ENCODE data around the gene INF2. TPM values are rescaled to one million over a fixed set of nuclear protein-coding genes. Genes with fewer than 3 reads are reported as not detected.

Gene INF2

DNA sequence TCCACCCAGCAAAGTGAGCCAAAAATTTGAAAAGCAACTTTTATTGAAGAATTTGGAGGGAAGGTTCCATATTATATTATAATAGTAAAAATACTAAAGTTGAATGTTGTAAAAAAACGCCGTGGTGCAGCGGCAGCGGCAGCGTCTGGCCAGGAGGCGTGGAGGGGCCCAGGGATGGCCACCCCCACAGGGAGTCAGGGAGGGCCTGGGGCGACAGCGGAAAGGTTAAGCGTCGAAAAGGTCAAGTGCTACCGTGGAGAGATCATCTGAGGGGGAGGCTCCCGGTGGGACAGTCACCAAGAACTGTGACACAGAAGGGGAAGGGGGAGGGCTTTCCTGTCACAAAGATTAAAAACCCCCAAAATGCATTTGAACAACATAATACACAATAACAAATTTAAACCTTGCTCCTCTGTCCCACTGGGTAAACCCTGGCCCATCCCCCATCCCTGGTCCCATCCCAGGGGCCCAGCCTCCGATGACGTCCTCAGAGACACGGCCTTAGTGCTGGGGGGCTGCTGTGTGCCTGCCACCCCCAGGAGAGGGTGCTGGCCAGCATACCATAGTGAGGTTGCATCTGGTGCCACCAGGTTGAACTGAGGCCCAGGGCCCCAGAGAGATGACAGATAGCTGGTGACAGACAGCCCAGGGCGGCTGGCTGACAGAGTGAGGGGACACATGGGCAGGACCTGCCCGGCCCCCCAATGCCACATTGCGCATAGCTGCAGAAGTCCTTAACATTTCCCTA lies 80.1 kb downstream of the INF2 start:
- no peak overlapping the region for H3K4me3 ChIP-seq (replicated peaks; ENCODE audit: insufficient read depth, low read length)
- no peak overlapping the region for H3K27ac ChIP-seq (replicated peaks)
- no peak for DNase-seq (ENCODE audit: low read depth in 1 of 2, low spot score in 1 of 2)
- H3K27me3 ChIP-seq (ENCODE audit: insufficient read depth, poor library complexity, severe bottlenecking) = no peaks in the 10 kb centered on the region
- TF ChIP-seq, protein P1, sequence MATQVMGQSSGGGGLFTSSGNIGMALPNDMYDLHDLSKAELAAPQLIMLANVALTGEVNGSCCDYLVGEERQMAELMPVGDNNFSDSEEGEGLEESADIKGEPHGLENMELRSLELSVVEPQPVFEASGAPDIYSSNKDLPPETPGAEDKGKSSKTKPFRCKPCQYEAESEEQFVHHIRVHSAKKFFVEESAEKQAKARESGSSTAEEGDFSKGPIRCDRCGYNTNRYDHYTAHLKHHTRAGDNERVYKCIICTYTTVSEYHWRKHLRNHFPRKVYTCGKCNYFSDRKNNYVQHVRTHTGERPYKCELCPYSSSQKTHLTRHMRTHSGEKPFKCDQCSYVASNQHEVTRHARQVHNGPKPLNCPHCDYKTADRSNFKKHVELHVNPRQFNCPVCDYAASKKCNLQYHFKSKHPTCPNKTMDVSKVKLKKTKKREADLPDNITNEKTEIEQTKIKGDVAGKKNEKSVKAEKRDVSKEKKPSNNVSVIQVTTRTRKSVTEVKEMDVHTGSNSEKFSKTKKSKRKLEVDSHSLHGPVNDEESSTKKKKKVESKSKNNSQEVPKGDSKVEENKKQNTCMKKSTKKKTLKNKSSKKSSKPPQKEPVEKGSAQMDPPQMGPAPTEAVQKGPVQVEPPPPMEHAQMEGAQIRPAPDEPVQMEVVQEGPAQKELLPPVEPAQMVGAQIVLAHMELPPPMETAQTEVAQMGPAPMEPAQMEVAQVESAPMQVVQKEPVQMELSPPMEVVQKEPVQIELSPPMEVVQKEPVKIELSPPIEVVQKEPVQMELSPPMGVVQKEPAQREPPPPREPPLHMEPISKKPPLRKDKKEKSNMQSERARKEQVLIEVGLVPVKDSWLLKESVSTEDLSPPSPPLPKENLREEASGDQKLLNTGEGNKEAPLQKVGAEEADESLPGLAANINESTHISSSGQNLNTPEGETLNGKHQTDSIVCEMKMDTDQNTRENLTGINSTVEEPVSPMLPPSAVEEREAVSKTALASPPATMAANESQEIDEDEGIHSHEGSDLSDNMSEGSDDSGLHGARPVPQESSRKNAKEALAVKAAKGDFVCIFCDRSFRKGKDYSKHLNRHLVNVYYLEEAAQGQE (IDR thresholded peaks at IDR 0.05; ENCODE audit: insufficient replicate concordance, low read depth) = no peak
- 0 out of 2 replicates have a peak, but pooled peaks have one; percentile 1 for TF ChIP-seq POLR2AphosphoS5 (IDR thresholded peaks at IDR 0.05; ENCODE audit: low read depth)
- no peak for TF ChIP-seq GABPA (IDR thresholded peaks at IDR 0.05; ENCODE audit: low read depth)
- TF ChIP-seq, protein P2, sequence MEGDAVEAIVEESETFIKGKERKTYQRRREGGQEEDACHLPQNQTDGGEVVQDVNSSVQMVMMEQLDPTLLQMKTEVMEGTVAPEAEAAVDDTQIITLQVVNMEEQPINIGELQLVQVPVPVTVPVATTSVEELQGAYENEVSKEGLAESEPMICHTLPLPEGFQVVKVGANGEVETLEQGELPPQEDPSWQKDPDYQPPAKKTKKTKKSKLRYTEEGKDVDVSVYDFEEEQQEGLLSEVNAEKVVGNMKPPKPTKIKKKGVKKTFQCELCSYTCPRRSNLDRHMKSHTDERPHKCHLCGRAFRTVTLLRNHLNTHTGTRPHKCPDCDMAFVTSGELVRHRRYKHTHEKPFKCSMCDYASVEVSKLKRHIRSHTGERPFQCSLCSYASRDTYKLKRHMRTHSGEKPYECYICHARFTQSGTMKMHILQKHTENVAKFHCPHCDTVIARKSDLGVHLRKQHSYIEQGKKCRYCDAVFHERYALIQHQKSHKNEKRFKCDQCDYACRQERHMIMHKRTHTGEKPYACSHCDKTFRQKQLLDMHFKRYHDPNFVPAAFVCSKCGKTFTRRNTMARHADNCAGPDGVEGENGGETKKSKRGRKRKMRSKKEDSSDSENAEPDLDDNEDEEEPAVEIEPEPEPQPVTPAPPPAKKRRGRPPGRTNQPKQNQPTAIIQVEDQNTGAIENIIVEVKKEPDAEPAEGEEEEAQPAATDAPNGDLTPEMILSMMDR (IDR thresholded peaks at IDR 0.05; ENCODE audit: insufficient read depth, low read length) = no peak
- TF ChIP-seq SPI1 (IDR thresholded peaks at IDR 0.05; ENCODE audit: borderline replicate concordance, low read depth) = no peak

DNA sequence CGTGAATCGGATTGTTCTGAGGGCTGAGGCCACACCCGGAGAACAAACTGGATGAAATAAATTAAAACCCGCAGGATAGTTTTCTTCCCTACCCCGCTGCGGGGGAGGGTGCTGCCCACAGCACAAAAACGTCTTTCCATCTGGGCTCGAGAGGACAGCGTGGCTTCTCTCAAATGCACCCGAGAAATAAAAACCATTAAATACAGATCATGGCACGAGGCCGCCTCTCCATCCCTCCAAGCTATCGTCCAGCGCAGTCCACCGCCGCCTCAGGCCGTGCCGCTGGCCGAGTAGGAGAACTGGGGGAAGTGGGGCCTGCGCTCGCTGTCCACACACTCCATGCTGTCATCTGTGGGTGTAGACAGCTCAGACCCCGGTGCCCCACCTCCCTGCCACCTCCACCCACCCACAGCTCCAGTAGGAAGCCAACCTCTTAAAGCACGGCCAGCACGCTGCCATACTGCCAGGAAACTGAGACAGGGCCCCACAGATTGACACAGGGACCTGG lies 80.7 kb downstream of the INF2 start:
- no peak overlapping the region for H3K27ac ChIP-seq (replicated peaks)
- H3K27me3 ChIP-seq (ENCODE audit: insufficient read depth, poor library complexity, severe bottlenecking) = no peaks in the 10 kb centered on the region
- no peak for DNase-seq (ENCODE audit: low read depth in 1 of 2, low spot score in 1 of 2)
- H3K4me3 ChIP-seq (replicated peaks; ENCODE audit: insufficient read depth, low read length) = no peak overlapping the region
- TF ChIP-seq SPI1 (IDR thresholded peaks at IDR 0.05; ENCODE audit: borderline replicate concordance, low read depth) (no peak), POLR2AphosphoS5 (IDR thresholded peaks at IDR 0.05; ENCODE audit: low read depth) (0 out of 2 replicates have a peak, but pooled peaks have one; percentile 38)
- TF ChIP-seq, protein P1 (IDR thresholded peaks at IDR 0.05; ENCODE audit: insufficient replicate concordance, low read depth) = no peak

DNA sequence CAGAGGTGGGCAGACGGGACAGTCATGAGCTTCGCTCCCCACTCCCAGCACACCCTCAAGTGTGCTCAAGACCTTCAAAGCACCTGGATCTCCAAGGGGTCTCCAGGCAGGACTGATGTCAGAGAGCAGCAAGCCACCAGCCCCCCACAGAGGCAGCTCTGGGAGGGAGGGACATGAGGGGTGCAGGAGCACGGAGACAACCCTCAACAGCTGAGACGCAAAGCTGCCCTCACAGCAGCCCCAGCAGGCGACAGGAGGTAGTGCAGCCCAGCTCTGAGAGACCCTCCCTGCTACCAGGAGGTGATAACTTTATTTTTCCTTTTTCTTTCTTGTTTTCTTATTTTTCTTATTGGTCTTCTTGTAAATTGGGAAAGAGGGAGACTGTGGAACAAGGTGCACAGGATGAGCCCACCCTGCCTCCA lies 81.4 kb downstream of the INF2 start:
- H3K27me3 ChIP-seq (ENCODE audit: insufficient read depth, poor library complexity, severe bottlenecking) = no peaks in the 10 kb centered on the region
- no peak overlapping the region for H3K4me3 ChIP-seq (replicated peaks; ENCODE audit: insufficient read depth, low read length)
- no peak for TF ChIP-seq GABPA (IDR thresholded peaks at IDR 0.05; ENCODE audit: low read depth)
- TF ChIP-seq, protein P2 (IDR thresholded peaks at IDR 0.05; ENCODE audit: insufficient read depth, low read length) = peak; percentile 47
- no peak overlapping the region for H3K27ac ChIP-seq (replicated peaks)
- DNase-seq (ENCODE audit: low read depth in 1 of 2, low spot score in 1 of 2) = no peak

DNA sequence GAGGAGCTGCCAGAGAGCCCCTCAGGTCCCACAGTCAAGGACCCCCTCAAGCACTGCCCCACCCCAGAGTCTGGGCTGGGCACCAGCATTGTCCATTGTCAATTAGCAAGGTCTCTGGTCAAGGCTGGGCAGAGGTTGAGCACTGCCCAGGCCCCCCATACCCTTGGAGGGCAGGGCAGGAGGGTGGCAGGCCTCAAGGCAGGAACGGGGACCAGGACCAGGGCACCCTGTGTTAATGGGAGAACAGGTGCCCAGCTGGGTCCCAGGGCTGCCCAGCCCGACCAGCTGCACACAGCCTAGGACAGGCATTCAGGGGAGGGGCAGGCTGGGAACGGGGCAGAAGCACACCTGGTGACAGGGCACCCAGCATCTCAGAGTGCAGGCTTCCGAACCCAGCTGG lies 82.0 kb downstream of the INF2 start:
- 0 out of 2 replicates have a peak, but pooled peaks have one; percentile 16 for TF ChIP-seq POLR2AphosphoS5 (IDR thresholded peaks at IDR 0.05; ENCODE audit: low read depth)
- TF ChIP-seq SPI1 (IDR thresholded peaks at IDR 0.05; ENCODE audit: borderline replicate concordance, low read depth) = no peak
- no peaks in the 10 kb centered on the region for H3K27me3 ChIP-seq (ENCODE audit: insufficient read depth, poor library complexity, severe bottlenecking)
- no peak for DNase-seq (ENCODE audit: low read depth in 1 of 2, low spot score in 1 of 2)
- no peak overlapping the region for H3K27ac ChIP-seq (replicated peaks)
- no peak overlapping the region for H3K4me3 ChIP-seq (replicated peaks; ENCODE audit: insufficient read depth, low read length)

Small RNAs within 50 kb of the gene (microRNA-seq; reads per million reads assigned to microRNA genes)
- gene MIR4710 = not detected
